IMR-90 (cell line): ENCODE measurements around the gene STKLD1. TPM values are rescaled to one million over a fixed set of nuclear protein-coding genes. Genes with fewer than 3 reads are reported as not detected.

Experiments used
- ATAC-seq: fragments of 200-7000 bp; cut with Tn5 transposase; 2 replicates; pipeline ENCODE4 v1.9.1; 2020; ENCODE audit warnings: low read depth, mild to moderate bottlenecking, moderate library complexity
- BruUV-seq: library from RNA; stranded (reverse); fragments of 400-500 nt; replicated peaks from 2 replicates; lab custom pipeline; 2021; lab: Mats Ljungman, UMichigan
- CTCF ChIA-PET: fragments of 300-600 bp; formaldehyde crosslinking; extraction: SDS; loops from one replicate; lab custom pipeline; 2021; ENCODE audit warnings: antibody characterized with exemption; lab: Yijun Ruan, JAX
- POLR2A ChIA-PET: fragments of 300-600 bp; sonication (Branson Sonifier 250); formaldehyde crosslinking; loops from one replicate; lab custom pipeline; 2022; ENCODE audit warnings: antibody characterized with exemption; ENCODE audit not compliant: unreplicated experiment; lab: Charles Lee
- DNase-seq: peaks from one replicate; pipeline ENCODE4 v3.0.0; 2013
- H2AFZ ChIP-seq: replicated peaks from 2 replicates; pipeline ENCODE3; 2013; ENCODE audit warnings: low read length, mild to moderate bottlenecking; ENCODE audit not compliant: poor library complexity
- H2AK5ac ChIP-seq: 2 replicates; pipeline ENCODE4 v1.6.1; 2013; ENCODE audit warnings: low read depth, low read length, inconsistent platforms
- H2AK9ac ChIP-seq: replicated peaks from 2 replicates; pipeline ENCODE3; 2013; ENCODE audit warnings: mild to moderate bottlenecking, low read depth, low read length, moderate library complexity; ENCODE audit not compliant: poor library complexity
- H2BK120ac ChIP-seq: 2 replicates; pipeline ENCODE4 v1.6.1; 2013; ENCODE audit warnings: low read depth, low read length, inconsistent platforms
- H2BK15ac ChIP-seq: 3 replicates; pipeline ENCODE4 v1.6.1; 2013; ENCODE audit warnings: low read depth, low read length, inconsistent platforms
- H2BK20ac ChIP-seq: 2 replicates; pipeline ENCODE4 v1.6.1; 2013; ENCODE audit warnings: low read depth, mild to moderate bottlenecking, inconsistent platforms, low read length, moderate library complexity
- H2BK5ac ChIP-seq: 2 replicates; pipeline ENCODE4 v1.6.1; 2013; ENCODE audit warnings: mild to moderate bottlenecking, low read depth, low read length, inconsistent platforms; ENCODE audit not compliant: poor library complexity, severe bottlenecking
- H3K14ac ChIP-seq: replicated peaks from 2 replicates; pipeline ENCODE4 v1.6.1; 2013; ENCODE audit warnings: low read depth, low read length, inconsistent platforms
- H3K18ac ChIP-seq: 2 replicates; pipeline ENCODE4 v1.6.1; 2013; ENCODE audit warnings: low read depth, low read length, control low read depth
- H3K23ac ChIP-seq: 2 replicates; pipeline ENCODE4 v1.6.1; 2013; ENCODE audit warnings: low read depth, low read length, inconsistent platforms
- H3K27ac ChIP-seq: 2 replicates; pipeline ENCODE4 v1.5.1; 2013; ENCODE audit warnings: mild to moderate bottlenecking, control low read depth, low read length; ENCODE audit not compliant: insufficient read depth
- H3K27me3 ChIP-seq: 2 replicates; pipeline ENCODE4 v1.6.1; 2013; ENCODE audit warnings: low read length; ENCODE audit not compliant: control insufficient read depth, insufficient read depth
- H3K36me3 ChIP-seq: 2 replicates; pipeline ENCODE4 v1.6.1; 2013; ENCODE audit warnings: low read length, mixed read lengths; ENCODE audit not compliant: control insufficient read depth, insufficient read depth
- H3K4ac ChIP-seq: 2 replicates; pipeline ENCODE4 v1.6.1; 2013; ENCODE audit warnings: low read depth, low read length, inconsistent platforms
- H3K4me1 ChIP-seq: 2 replicates; pipeline ENCODE4 v1.6.1; 2013; ENCODE audit warnings: low read length, mixed read lengths; ENCODE audit not compliant: control insufficient read depth, insufficient read depth
- H3K4me2 ChIP-seq: 2 replicates; pipeline ENCODE4 v1.6.1; 2013; ENCODE audit warnings: low read depth, mild to moderate bottlenecking, control low read depth, low read length, moderate library complexity
- H3K4me3 ChIP-seq: 2 replicates; pipeline ENCODE4 v1.5.1; 2013; ENCODE audit warnings: low read depth, mild to moderate bottlenecking, control low read depth, low read length, moderate library complexity; ENCODE audit not compliant: insufficient read depth
- H3K56ac ChIP-seq: 2 replicates; pipeline ENCODE4 v1.6.1; 2013; ENCODE audit warnings: low read length, inconsistent platforms; ENCODE audit not compliant: insufficient read depth; ENCODE audit errors: extremely low read depth
- H3K79me1 ChIP-seq, 2 experiments: 2 replicates each; pipeline ENCODE4 v1.6.1; 2013; ENCODE audit warnings: low read length in 2 of 2, inconsistent platforms in 1 of 2, low read depth in 1 of 2
- H3K9ac ChIP-seq: 2 replicates; pipeline ENCODE4 v1.6.1; 2013; ENCODE audit warnings: low read depth, low read length, control low read depth
- H3K9me1 ChIP-seq: 2 replicates; pipeline ENCODE4 v1.6.1; 2013; ENCODE audit warnings: low read length, inconsistent platforms; ENCODE audit not compliant: insufficient read depth
- H3K9me3 ChIP-seq: 2 replicates; pipeline ENCODE4 v1.6.1; 2013; ENCODE audit warnings: low read length; ENCODE audit not compliant: control insufficient read depth, insufficient read depth
- H4K20me1 ChIP-seq: 2 replicates; pipeline ENCODE4 v1.6.1; 2013; ENCODE audit warnings: low read length, inconsistent platforms; ENCODE audit not compliant: insufficient read depth
- H4K5ac ChIP-seq: 2 replicates; pipeline ENCODE4 v1.6.1; 2013; ENCODE audit warnings: mild to moderate bottlenecking, low read depth, low read length, control low read depth
- H4K8ac ChIP-seq, 2 experiments: 2 replicates each; pipeline ENCODE4 v1.6.1; 2013; ENCODE audit warnings: low read depth in 2 of 2, low read length in 2 of 2, control low read depth in 1 of 2, inconsistent platforms in 1 of 2
- H4K91ac ChIP-seq: 2 replicates; pipeline ENCODE4 v1.6.1; 2013; ENCODE audit warnings: low read depth, low read length, inconsistent platforms; ENCODE audit not compliant: insufficient read depth
- BHLHE40 ChIP-seq: fragments of 150-350 bp; IDR thresholded peaks from 2 replicates; pipeline ENCODE4 v1.6.1; 2016; ENCODE audit warnings: mild to moderate bottlenecking, low read depth, low read length
- CHD1 ChIP-seq: IDR thresholded peaks from 2 replicates; pipeline ENCODE4 v1.6.1; 2012; ENCODE audit warnings: low read depth, low read length, improper control_type of control experiment
- FOS ChIP-seq: fragments of 150-350 bp; IDR thresholded peaks from 2 replicates; pipeline ENCODE4 v1.6.1; 2016; ENCODE audit warnings: low read depth, low read length
- NFE2L2 ChIP-seq: fragments of 150-350 bp; IDR thresholded peaks from 2 replicates; pipeline ENCODE4 v1.6.1; 2016; ENCODE audit warnings: low read depth, mild to moderate bottlenecking, low read length
- RFX5 ChIP-seq: IDR thresholded peaks from 2 replicates; pipeline ENCODE4 v1.8.0; 2012; ENCODE audit warnings: low read depth, mild to moderate bottlenecking, low read length, moderate library complexity
- WGBS, 2 experiments: methylation state at CpG; one replicate each; pipeline versions ENCODE4 v1.1.5 to v1.1.7; 2013; ENCODE audit warnings: missing lambda C conversion rate in 2 of 2; ENCODE audit not compliant: insufficient read length in 1 of 2; ENCODE audit errors: extremely low coverage in 2 of 2; 5-methylcytosine and 5-hydroxymethylcytosine counted together
- dilution Hi-C: fragments of 300-500 bp; cut with HindIII; formaldehyde crosslinking; loops from one replicate; pipeline ENCODE4 v1.14.3; 2018; ENCODE audit warnings: low sequenced_read_pairs; ENCODE audit not compliant: unreplicated experiment
- in situ Hi-C: fragments of 300-500 bp; cut with MboI; formaldehyde crosslinking; loops from 3 replicates; pipeline ENCODE4 v1.14.3; 2019; ENCODE audit warnings: low sequenced_read_pairs, inconsistent platforms, mixed read lengths
- intact Hi-C: fragments of 100-400 bp; cut with micrococcal nuclease; formaldehyde crosslinking; loops from 2 replicates; pipeline ENCODE4 v1.10.0; 2022
- polyA plus RNA-seq, 3 experiments: library from polyadenylated mRNA; depleted of rRNA; stranded (reverse); fragments of >200 nt; gene quantifications; 2 replicates each; pipeline ENCODE4 v1.2.3, GENCODE V29; 2012; ENCODE audit warnings: low replicate concordance in 1 of 3
- total RNA-seq: library from RNA; depleted of rRNA; stranded (reverse); fragments of >200 nt; gene quantifications from 2 replicates; pipeline ENCODE4 v1.2.3, GENCODE V29; 2012

The STKLD1 gene
- total and polyA plus RNA-seq, 2 of the 4 experiments (the other 2 are of a cell fraction), result 0.54 to 0.65 TPM

DNA sequence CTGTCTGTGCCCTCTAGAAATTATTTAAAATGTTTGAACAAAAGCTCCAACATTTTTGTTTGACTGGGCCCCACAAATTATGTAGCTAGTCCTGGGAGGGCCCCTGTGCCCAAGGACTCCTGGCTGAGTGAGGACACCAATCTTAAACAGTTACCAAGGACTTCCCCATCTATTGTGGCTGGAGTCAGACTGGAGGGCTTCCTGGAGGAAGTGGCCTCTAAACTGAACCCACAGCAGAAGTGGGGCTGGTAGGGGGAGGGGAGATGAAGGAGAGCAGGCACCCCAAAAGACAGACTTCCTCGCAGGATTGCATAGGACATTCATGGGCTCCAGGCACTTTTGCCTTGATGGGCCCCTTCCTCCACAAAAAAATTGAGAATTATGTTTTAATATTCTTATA, 54.1 kb downstream of the STKLD1 start:
- Histone ChIP-seq H3K4me1 (no peaks in the 10 kb centered on the region), H2BK20ac (no peak overlapping the region), H3K9me3 (no peaks in the 10 kb centered on the region), H2AK5ac (no peak overlapping the region), H3K14ac (no peak overlapping the region), H3K4ac (no peak overlapping the region), H2AFZ (no peak overlapping the region), H3K9ac (no peak overlapping the region), H3K23ac (no peak overlapping the region), H3K9me1 (no peaks in the 10 kb centered on the region), H3K4me3 (no peak overlapping the region), H3K36me3 (peaks cover 4% of the 10 kb centered on the region; the same call in 1 of the 2 replicates), H2AK9ac (no peak overlapping the region), H3K79me1 (no peaks in the 10 kb centered on the region), H3K18ac (no peak overlapping the region), H2BK5ac (no peak overlapping the region), H3K27ac (no peak overlapping the region), H3K4me2 (no peak overlapping the region), H3K27me3 (peaks cover 15% of the 10 kb centered on the region), H4K8ac (no peak overlapping the region), H4K5ac (no peak overlapping the region), H2BK120ac (no peak overlapping the region), H4K91ac (no peak overlapping the region), H4K20me1 (no peaks in the 10 kb centered on the region), H2BK15ac (no peak overlapping the region), H3K56ac (no peak overlapping the region)
- dilution Hi-C loops, result no loop called here
- BruUV-seq, result no TSS peak
- in situ Hi-C loops, result no loop called here
- ATAC-seq, result no peak
- intact Hi-C loops, result no loop called here
- TF ChIP-seq FOS, result no peak
- TF ChIP-seq RFX5, result no peak
- no peak for TF ChIP-seq CHD1
- no peak for TF ChIP-seq NFE2L2
- no peak for TF ChIP-seq BHLHE40
- POLR2A ChIA-PET, result no interaction called here
- no CpG with 5 or more reads among the region's 1 CpG for WGBS, 2 experiments
- CTCF ChIA-PET, result no interaction called here
- no peak for DNase-seq
